PFSK-1 (cell line): Measurements from ENCODE around the gene SLC4A11.

Experiments
- FOXP2 ChIP-seq: optimal IDR thresholded peaks from 2 replicates; pipeline ENCODE3; 2011; ENCODE audit warnings: borderline replicate concordance, control low read depth, inconsistent platforms; ENCODE audit not compliant: insufficient read depth; ENCODE audit errors: extremely low read length, extremely low read depth
- POLR2AphosphoS5 ChIP-seq: IDR thresholded peaks from 2 replicates; pipeline ENCODE4 v1.6.1; 2012; ENCODE audit warnings: low read depth, mild to moderate bottlenecking, control low read depth, low read length, moderate library complexity
- REST ChIP-seq, 2 experiments: IDR thresholded peaks; 2 replicates each; pipeline versions ENCODE4 v1.6.1 to v1.8.0; 2011 to 2012; ENCODE audit warnings: low read depth in 2 of 2, low read length in 2 of 2, control low read depth in 1 of 2, inconsistent platforms in 1 of 2, mild to moderate bottlenecking in 1 of 2, moderate library complexity in 1 of 2; ENCODE audit not compliant: insufficient read depth in 1 of 2
- SIN3A ChIP-seq: IDR thresholded peaks from 2 replicates; pipeline ENCODE4 v1.6.1; 2012; ENCODE audit warnings: mild to moderate bottlenecking, low read length, moderate library complexity, borderline replicate concordance; ENCODE audit not compliant: insufficient read depth
- TAF1 ChIP-seq: IDR thresholded peaks from 2 replicates; pipeline ENCODE4 v1.6.1; 2012; ENCODE audit warnings: low read length, control low read depth, borderline replicate concordance; ENCODE audit not compliant: insufficient read depth

DNA sequence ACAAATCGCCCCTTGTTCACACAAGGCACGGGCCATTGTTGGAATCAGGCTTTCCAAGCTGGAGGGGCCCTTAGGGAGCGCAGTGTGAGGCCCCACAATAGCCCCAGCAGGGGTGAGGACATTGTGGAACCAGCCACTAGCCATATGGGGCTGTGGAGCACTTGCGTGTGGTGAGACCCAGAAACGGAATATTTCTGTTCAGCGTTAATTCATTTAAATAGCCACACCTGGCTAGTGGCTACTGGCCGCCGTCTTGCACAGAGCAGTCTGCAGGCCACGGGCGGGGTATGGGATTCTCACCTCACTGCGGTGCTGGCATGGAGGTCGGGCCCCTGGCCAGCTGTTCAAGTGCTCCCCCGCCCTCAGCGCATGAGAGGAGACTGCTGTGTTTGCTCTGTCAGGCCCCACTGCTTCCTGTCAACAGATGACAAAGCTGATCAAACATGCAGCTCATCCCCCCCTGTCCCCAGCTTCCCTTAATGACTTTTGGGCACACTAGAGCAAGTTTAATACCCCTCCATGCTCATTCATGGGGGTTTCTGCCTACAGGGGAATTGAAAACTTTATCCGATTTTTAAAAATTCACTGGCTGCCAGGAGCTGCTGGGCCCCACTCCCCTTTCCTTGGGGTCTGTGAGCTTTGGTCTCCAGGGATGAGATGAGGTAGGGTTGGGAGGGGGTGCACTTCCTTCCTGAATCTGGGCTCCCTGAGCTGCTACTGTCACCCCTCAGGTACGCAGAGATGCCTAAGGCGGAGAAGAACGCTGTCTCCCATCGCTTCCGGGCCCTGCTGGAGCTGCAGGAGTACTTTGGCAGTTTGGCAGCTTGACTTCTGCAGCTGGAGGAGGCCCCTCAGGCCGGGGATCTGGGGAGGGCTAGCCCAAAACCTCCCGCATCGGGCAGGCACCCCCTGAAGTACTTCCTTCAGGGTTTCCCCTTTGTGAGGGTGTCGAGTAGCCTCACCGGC is 16.1 kb downstream of the SLC4A11 start:
- TF ChIP-seq POLR2AphosphoS5 (no peak), FOXP2 (no peak), REST (IDR thresholded peaks at IDR 0.05; ENCODE audit: insufficient read depth in 1 of 2, low read depth in 2 of 2, low read length in 2 of 2) (no peak), SIN3A (no peak), TAF1 (no peak)
